ENCODE data around the gene PAPPA2. TPM values are rescaled to one million over a fixed set of nuclear protein-coding genes. Genes with fewer than 3 reads are reported as not detected.

Gene PAPPA2
- 10 to 100 TPM in 1 of 4 donors, 1 to 10 TPM in 1, under 1 TPM in 2; 0.75 to 17.5 (median 1.3) TPM for total RNA-seq

GRCh38 chr1:176462674-176463378, at the start of gene PAPPA2:
PAPPA2 (plus strand) TSS chr1:176463175; CDS start chr1:176556323, 93,148 bp downstream.
- no peak for TF ChIP-seq CTCF (IDR thresholded peaks at IDR 0.05; ENCODE audit: low read depth)

GRCh38 chr1:176416777-176417176, 46.2 kb upstream of the PAPPA2 start:
- no peak for TF ChIP-seq CTCF (IDR thresholded peaks at IDR 0.05; ENCODE audit: low read depth)

- TF ChIP-seq CTCF (IDR thresholded peaks at IDR 0.05; ENCODE audit: low read depth), result no peak
These were observed 28.7 kb upstream of the PAPPA2 start for GRCh38 chr1:176434234-176434633.

GRCh38 chr1:176436251-176436650, 26.7 kb upstream of the PAPPA2 start:
- TF ChIP-seq CTCF (IDR thresholded peaks at IDR 0.05; ENCODE audit: low read depth), result no peak

GRCh38 chr1:176440176-176440575, 22.8 kb upstream of the PAPPA2 start:
- TF ChIP-seq CTCF (IDR thresholded peaks at IDR 0.05; ENCODE audit: low read depth), result no peak

GRCh38 chr1:176444286-176444685, 18.7 kb upstream of the PAPPA2 start:
- TF ChIP-seq CTCF (IDR thresholded peaks at IDR 0.05; ENCODE audit: low read depth), result no peak

GRCh38 chr1:176445402-176445801, 17.6 kb upstream of the PAPPA2 start:
- no peak for TF ChIP-seq CTCF (IDR thresholded peaks at IDR 0.05; ENCODE audit: low read depth)
